ENCODE measurements around the gene CYP26B1. TPM values are rescaled to one million over a fixed set of nuclear protein-coding genes. Genes with fewer than 3 reads are reported as not detected.
"Not testable (repeated sequence)": the region's sequence is repeated elsewhere in the genome, so short reads cannot be mapped to it uniquely, and the experiment has no call there.

Gene CYP26B1
- total RNA-seq, 1 donor from 2014 or later: 1,322 TPM

GRCh38 chr2:72092111-72092510 lies 55.6 kb downstream of the CYP26B1 start:
- H3K27me3 Mint-ChIP-seq (ENCODE audit: low read depth): no peaks in the 10 kb centered on the region
- no peaks in the 10 kb centered on the region for H3K9me3 Mint-ChIP-seq
- H3K4me1 Mint-ChIP-seq: peaks cover 3% of the 10 kb centered on the region
- H3K36me3 Mint-ChIP-seq: no peaks in the 10 kb centered on the region
- DNase-seq (ENCODE audit: low spot score in 2 of 2, unreplicated experiment in 2 of 2): no peak
- no peak for TF ChIP-seq CTCF (IDR thresholded peaks at IDR 0.05; ENCODE audit: unreplicated experiment)
- no peak overlapping the region for H3K4me3 Mint-ChIP-seq
- no peak overlapping the region for H3K27ac Mint-ChIP-seq

- no peak overlapping the region for H3K27ac Mint-ChIP-seq
- H3K4me3 Mint-ChIP-seq: no peak overlapping the region
- no peaks in the 10 kb centered on the region for H3K9me3 Mint-ChIP-seq
- peaks cover 3% of the 10 kb centered on the region for H3K4me1 Mint-ChIP-seq
- H3K27me3 Mint-ChIP-seq (ENCODE audit: low read depth): no peaks in the 10 kb centered on the region
- H3K36me3 Mint-ChIP-seq: no peaks in the 10 kb centered on the region
- no peak for TF ChIP-seq CTCF (IDR thresholded peaks at IDR 0.05; ENCODE audit: unreplicated experiment)
- no peak for DNase-seq (ENCODE audit: low spot score in 2 of 2, unreplicated experiment in 2 of 2)
These were observed 56.7 kb downstream of the CYP26B1 start for GRCh38 chr2:72090781-72091482.

DNA sequence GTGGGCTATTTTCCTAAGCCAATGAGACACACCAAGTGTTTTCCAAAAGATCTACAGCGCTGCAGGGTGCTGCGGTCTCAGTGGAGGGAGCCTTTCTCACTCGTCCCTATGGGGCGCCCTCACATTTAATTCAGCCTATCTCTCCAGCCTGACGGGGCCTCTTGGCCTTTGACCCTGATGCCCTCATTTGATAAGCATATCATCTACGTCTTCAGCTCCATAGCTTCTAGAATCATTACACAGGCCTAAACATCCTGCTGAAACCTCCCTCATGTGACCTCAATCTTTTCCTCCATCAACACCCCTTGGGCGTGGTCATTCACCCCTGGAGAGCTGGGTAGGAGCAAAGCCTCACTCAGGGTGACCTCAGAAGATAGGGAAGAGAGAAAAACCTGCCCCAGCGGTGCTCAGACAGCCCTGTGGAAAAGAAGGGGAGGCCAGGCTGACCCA lies 57.4 kb downstream of the CYP26B1 start:
- no peaks in the 10 kb centered on the region for H3K36me3 Mint-ChIP-seq
- peaks cover 3% of the 10 kb centered on the region for H3K4me1 Mint-ChIP-seq
- H3K27me3 Mint-ChIP-seq (ENCODE audit: low read depth): no peaks in the 10 kb centered on the region
- no peaks in the 10 kb centered on the region for H3K9me3 Mint-ChIP-seq
- no peak overlapping the region for H3K27ac Mint-ChIP-seq
- no peak for DNase-seq (ENCODE audit: low spot score in 2 of 2, unreplicated experiment in 2 of 2)
- no peak for TF ChIP-seq CTCF (IDR thresholded peaks at IDR 0.05; ENCODE audit: unreplicated experiment)
- no peak overlapping the region for H3K4me3 Mint-ChIP-seq

- H3K27ac Mint-ChIP-seq: no peak overlapping the region
- peaks cover 3% of the 10 kb centered on the region for H3K4me1 Mint-ChIP-seq
- H3K4me3 Mint-ChIP-seq: no peak overlapping the region
- DNase-seq (ENCODE audit: low spot score in 2 of 2, unreplicated experiment in 2 of 2): no peak
- TF ChIP-seq CTCF (IDR thresholded peaks at IDR 0.05; ENCODE audit: unreplicated experiment): no peak
- H3K27me3 Mint-ChIP-seq (ENCODE audit: low read depth): no peaks in the 10 kb centered on the region
- no peaks in the 10 kb centered on the region for H3K36me3 Mint-ChIP-seq
- H3K9me3 Mint-ChIP-seq: no peaks in the 10 kb centered on the region
These were observed 58.1 kb downstream of the CYP26B1 start for GRCh38 chr2:72089537-72089936.

GRCh38 chr2:72089028-72089427 lies 58.6 kb downstream of the CYP26B1 start:
- H3K4me3 Mint-ChIP-seq: no peak overlapping the region

DNA sequence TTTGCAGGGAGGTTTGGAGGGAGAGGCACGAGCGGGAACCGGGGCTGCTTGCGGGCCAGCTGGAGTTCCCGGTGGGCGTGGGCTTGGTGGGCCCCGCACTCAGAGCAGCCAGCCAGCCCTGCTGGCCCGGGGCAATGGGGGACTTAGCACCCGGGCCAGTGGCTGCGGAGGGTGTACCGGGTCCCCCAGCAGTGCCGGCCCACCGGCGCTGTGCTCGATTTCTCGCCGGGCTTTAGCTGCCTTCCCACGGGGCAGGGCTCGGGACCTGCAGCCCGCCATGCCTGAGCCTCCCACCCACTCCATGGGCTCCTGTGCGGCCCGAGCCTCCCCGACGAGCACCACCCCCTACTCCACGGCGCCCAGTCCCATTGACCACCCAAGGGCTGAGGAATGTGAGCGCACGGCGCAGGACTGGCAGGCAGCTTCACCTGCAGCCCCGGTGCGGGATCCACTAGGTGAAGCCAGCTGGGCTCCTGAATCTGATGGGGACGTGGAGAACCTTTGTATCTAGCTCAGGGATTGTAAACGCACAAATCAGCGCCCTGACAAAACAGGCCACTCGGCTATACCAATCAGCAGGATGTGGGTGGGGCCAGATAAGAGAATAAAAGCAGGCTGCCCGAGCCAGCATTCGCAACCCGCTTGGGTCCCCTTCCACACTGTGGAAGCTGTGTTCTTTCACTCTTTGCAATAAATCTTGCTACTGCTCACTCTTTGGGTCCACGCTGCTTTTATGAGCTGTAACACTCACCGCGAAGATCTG lies 60.6 kb downstream of the CYP26B1 start:
- H3K36me3 Mint-ChIP-seq; H3K4me3 Mint-ChIP-seq; H3K9me3 Mint-ChIP-seq; H3K27ac Mint-ChIP-seq; H3K27me3 Mint-ChIP-seq (ENCODE audit: low read depth); DNase-seq (ENCODE audit: low spot score in 2 of 2, unreplicated experiment in 2 of 2); H3K4me1 Mint-ChIP-seq: not testable (repeated sequence)

More at GRCh38 chr2:72089028-72089427, 58.6 kb downstream of the CYP26B1 start:
- Mint-ChIP-seq H3K9me3 (no peaks in the 10 kb centered on the region), H3K4me1 (peaks cover 3% of the 10 kb centered on the region), H3K27me3 (ENCODE audit: low read depth) (no peaks in the 10 kb centered on the region), H3K36me3 (no peaks in the 10 kb centered on the region), H3K27ac (no peak overlapping the region)
- DNase-seq (ENCODE audit: low spot score in 2 of 2, unreplicated experiment in 2 of 2): no peak
- TF ChIP-seq CTCF (IDR thresholded peaks at IDR 0.05; ENCODE audit: unreplicated experiment): no peak

All from mesothelial cell of epicardium (in vitro differentiated cells).